ENCODE results near the gene OCA2.

- TF ChIP-seq CTCF (IDR thresholded peaks at IDR 0.05; ENCODE audit: insufficient read depth, low read length), result no peak
- TF ChIP-seq REST (IDR thresholded peaks at IDR 0.05; ENCODE audit: insufficient replicate concordance, low read depth), result no peak
- no peak for TF ChIP-seq POLR2AphosphoS5 (IDR thresholded peaks at IDR 0.05; ENCODE audit: low read depth)
Observed at GRCh38 chr15:28066231-28066630, 32.9 kb downstream of the OCA2 start.

All from HL-60 (cell line).